Brain pericyte (primary cell): ENCODE data around the gene CD40.

Source experiments
- DNase-seq: peaks from one replicate; pipeline ENCODE4 v3.0.0-alpha.2; 2012; ENCODE audit warnings: low read depth, low spot score

The CD40 gene

DNA sequence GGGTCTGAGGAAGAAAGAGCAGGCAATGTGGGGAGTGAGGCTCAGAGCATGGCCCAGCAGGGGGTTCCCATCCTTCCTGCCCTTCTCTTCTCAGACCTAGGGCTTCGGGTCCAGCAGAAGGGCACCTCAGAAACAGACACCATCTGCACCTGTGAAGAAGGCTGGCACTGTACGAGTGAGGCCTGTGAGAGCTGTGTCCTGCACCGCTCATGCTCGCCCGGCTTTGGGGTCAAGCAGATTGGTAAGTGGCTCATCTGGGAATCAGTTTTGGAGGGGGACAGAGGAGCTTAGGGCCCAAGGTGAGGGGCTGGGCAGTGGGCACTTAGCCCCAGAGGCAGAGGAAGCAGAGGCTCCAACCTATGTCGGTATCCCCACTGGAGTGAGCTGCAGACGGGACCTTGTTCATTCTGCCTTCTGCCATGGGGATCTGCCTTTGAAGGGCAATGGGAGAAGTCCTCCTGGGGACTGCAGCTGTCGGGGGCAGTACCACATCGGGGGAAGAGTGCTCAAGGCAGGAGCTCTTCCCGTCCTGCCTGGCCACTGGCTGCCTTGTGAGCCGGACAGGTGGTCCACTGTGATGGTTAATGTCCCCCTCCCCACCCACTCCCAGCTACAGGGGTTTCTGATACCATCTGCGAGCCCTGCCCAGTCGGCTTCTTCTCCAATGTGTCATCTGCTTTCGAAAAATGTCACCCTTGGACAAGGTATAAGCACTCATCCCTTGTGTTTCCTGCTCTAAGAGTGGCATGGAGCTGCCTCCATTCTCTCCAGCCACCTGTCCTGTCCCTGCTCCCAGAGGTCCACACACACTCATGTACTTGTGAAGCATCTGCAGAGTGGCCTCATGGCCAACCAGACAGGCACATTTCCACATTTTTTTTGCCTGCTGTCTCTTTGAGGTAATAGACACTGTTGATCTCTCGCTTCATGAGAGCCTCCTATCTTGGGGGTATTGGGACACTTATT, 4.7 kb downstream of the CD40 start:
- no peak for DNase-seq

DNA sequence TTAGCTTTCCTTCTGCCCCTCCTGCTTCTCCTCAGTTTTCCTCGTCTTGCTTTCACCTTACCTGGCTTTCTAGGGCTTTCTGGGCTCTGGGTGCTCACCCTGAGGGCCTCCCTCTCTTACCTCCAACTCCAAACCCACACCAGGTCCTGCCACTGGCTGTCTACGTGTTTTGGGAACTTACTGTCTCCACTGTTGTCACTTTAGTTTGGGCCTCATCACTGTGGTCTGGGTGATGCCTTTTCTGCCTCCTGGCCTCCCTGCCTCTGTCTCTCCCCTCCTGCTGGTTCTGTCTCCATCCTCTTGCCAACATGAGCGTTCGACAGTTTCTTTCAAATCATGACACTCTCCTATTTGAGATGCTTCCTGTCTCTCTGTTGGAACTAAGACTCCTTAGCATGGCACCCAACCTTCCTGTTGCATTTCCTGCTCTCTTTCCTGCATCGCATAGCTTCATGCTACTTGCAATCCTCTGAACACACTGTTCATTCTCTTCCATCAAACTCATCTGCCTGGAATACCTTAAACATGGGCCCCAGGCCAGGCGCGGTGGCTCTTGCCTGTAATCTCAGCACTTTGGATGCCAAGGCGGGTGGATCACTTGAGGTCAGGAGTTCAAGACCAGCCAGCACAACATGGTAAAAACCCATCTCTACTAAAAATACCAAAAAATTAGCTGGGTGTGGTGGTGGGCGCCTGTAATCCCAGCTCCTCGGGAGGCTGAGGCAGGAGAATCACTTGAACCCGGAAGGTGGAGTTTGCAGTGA, 5.5 kb downstream of the CD40 start:
- DNase-seq: no peak

DNA sequence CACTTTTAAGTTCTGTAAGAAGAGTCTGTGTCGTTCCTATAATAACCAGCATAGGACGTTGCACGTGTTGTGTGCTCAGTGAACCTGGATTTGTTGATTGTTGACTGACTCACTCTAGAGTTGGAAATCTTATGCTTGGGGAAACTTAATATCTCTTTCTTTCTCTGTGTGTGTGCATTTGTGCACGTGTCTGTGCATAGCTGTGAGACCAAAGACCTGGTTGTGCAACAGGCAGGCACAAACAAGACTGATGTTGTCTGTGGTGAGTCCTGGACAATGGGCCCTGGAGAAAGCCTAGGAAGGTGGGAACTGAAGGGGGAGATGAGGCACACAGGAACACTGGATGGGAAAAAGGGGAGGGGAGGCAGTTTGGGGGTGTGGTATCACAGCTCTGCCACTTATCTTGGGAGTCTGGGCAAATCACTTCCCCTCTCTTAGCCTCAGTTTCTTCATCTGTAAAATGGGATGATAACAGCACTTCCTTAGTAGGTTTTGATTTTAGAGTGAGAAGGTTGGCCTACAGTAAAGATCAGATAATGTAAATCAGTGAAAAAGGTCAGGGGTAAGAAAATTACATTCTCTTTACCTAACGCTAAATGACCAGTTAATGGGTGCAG, 8.4 kb downstream of the CD40 start:
- DNase-seq: no peak

DNA sequence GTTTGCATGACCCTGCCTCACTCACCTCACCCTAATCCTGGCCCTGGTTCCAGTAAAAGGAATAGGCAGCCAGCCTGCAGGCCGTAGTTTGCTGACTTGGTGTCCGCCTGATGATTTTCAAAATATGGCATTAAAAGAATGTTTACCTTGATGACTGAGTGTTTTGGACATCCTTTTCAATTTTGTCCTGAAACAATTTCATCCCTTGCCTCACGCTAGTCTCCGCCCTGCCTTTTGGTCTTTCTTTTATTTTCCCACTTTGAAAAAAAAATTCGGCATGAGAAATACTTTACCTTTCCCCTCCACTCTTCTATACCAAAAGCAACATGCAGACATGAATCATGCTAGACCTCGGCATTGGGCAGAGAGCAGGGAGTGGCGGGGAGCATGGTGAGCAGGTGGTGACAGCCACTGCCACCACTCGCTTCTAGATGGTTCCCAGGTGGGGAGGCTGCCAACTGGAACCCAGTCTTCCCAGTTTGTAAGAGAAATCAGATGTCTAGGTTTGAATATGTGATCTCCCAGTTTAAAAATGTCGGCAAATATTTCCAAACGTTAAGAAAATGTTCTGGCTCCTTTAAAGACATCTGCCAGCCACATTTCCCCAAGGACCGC, 9.4 kb downstream of the CD40 start:
- DNase-seq: no peak

DNA sequence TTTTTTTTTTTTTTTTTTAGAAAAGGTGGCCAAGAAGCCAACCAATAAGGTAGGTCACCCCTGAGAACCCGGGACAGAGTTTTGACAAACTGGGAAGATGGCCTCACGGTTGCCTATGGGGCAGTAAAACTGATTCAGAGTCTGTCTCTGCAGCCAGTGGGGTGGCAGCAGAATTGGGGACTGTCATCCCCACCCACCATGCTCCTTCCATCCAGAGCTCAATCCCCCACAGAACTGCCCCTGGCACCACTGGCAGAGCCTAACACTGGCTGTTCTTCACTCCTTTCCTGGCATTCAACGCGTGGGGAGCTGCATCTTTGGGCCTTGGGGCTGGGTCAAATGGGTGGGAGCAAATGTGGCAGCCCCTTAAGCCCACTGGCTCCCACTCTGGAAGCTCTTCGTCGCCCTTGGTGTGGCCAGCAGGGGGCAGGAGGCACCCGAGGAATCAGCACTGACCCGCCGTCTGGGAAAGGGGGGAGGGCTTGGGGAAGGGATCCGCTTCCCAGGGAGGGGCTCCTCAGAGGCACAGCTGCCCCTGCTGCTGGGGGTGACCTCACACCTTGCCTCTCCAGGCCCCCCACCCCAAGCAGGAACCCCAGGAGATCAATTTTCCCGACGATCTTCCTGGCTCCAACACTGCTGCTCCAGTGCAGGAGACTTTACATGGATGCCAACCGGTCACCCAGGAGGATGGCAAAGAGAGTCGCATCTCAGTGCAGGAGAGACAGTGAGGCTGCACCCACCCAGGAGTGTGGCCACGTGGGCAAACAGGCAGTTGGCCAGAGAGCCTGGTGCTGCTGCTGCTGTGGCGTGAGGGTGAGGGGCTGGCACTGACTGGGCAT, 10.4 kb downstream of the CD40 start:
- DNase-seq: no peak

DNA sequence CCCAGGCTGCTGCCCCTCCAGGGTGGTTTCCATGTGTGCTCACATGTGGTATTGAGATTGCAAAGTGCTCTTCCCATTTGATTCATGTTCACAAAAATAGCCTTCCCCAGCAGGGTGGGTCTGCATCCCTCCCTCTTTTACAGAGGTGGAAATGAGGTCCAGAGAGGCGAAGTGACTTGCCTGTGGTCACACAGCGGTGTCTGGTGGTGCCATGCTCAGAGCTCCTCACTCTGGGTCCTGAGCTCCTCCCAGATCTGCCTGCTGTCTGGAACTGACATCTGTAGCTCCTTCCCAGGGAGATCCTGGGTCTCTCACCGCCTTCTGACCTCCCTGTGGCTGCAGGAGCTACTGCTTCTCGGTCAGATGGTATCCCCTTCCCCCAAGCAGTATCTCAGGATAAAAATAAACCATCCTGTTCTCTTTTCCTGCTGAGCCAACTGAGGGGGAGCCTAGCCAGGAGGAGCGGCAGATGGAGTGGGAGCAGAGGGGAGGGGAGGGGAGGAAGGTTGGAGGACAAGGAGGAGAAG, 11.9 kb downstream of the CD40 start:
- no peak for DNase-seq

DNA sequence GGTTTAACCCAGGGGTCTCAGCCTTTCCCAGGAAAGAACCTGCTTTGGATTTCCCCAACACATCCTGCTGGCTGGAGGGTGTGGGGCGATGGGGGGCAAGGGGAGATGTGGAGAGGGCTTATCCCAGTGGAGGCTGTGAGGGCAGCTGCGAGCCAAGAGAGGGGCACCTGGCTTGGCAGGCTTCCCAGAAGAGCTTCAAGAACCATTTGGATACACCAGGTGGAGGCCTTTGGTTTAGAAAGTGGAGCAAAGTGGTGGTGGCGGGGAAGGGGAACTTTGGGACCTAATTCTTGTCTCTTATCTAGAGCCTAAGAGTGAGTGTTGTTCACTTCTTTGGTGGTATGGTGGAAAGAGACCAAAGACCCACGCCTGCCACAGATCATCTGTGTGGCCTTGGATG, 12.4 kb downstream of the CD40 start:
- DNase-seq: no peak

DNA sequence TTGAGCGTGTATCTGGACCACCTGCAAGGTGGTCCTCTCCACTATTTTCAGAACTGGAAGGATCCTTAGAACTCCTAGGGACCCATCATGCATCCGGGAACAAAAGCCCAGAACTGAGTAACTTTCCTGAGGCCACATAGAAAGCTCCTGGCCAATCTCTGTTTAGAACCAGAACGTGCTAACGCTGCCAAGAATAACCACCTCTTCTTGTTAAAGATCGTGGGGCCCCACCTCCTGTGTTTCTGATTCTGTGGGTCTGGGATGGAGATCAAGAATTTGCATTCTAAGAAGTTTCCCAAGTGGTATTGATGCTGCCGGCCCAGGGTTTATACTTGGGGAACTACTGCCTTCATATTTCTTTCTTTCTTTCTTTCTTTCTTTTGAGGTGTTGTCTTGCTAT, 13.3 kb downstream of the CD40 start:
- DNase-seq: no peak

DNA sequence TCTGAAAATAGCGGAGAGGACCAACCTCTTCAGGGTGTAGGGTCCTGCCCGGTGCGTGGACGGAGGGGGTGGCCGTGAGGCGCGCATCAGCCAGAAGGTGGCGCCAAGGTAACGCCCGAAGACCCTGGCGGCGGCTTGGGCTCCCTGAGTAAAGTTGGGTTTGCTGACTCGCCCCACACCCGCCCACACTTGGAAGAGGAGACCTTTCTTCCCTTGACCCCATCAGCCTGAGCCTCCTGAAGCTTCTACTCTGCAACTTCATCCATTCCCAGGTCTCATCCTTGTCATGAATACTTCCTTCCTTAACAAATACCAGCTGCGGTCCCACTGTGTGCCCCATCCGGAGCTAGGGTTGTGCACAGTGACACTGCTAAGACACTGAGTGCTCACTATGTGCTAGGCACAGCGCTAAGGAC, 14.6 kb downstream of the CD40 start:
- DNase-seq: no peak

DNA sequence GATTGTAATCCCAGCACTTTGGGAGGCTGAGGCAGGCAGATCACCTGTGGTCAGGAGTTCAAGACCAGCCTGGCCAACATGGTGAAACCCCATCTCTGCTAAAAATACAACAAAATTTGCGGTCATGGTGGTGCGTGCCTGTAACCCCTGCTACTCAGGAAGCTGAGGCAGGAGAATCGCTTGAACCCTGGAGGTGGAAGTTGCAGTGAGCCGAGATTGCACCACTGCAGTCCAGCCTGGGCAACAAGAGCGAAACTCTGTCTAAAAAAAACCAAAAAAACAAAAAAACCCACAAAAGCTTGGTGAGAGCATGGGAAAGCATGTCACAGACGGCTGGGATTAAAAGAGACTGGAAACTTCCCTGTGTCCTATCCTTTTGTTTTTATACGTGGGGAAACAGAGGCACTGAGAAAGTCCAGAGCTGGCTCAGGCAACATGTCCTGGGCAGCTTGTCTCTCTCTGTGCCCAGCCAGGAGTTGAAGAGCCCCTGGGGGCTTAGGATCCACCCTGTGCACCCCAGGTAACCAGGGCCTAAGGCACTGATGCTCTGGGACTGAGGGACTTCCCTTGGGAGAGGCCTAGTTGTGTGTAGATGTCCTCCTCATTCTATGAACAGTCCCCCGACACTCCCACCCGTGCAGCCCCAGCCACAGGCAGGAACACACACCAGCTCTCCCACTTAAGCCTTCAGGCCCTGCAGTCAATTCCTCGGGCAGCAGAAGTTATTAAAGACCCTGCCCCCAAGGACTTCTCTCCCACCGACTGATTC, 16.0 kb downstream of the CD40 start:
- DNase-seq: no peak

DNA sequence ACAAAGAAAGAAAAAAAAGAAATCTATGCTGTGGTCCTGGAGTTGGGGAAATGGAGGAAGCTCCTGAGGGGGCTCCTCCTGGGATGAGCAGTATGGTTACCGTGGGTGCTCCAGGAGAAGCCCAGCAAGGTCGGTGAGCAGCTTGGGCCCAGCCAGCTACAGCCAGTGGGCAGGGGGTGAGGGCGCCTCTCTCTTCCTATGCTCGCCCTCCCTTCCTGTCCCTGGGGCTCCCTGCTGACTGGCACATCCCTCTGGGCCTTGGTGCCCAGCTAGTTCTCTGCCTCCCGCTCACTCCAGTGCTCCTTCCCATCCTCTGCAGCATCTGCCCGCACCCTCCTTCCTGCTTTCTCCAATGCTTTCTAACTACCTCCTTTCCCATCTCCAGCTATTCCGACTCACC, 16.6 kb downstream of the CD40 start:
- DNase-seq: no peak

DNA sequence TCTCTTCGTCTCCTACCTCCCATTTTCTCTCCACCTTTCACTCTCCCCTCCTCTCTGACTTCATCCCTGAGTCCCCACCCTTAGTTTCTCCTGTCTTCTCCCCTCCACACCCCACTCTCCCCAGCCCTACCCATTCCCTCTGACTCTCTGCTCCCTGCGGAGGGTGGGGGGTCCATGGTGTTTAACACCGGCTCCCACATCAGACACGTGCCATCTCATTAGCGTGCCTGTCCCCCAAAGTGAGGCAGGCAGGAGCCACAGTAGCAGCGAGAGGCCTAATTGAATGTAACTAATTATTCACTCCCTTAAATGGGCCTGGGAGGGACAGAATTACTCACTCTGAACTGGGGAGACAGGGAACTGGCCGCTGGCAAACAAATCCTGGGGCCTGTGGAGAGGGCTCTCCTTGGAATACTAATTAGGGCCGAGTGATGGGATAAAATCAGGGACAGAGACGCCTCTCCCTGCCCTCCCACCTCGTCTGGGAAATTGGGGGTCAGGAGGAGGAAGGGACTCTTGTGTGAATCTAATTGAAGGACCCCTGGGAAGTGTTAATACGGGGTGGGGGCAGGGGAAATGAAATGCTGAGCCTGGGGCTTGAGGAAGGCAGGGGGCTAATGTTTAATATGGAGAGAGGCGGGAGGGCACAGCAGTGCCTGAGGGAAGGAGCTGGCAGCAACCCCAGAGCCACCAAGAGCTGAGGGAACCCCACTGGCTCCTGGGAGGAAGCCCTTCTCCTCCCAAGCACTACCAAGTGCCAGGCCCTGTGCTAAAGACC, 17.9 kb downstream of the CD40 start:
- no peak for DNase-seq

DNA sequence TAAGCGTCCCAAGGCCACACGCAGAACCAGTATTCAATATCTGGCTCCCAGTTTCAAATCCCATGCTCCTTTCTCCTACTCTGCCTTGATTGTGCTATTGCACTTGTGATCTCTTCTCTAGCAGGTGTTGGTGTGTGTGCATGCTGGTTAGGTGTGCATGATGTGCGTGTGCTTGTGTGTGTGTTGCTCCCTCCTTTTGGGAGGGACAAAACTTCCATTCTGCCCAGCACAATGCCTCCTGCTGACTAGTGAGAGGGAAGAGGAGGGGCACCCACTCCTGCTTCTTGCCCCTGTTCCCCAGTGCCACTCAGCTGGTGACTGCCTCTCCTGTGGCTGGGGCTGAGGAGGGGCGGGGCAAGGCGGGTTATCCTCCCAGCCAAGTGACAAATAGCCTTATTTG, 19.7 kb downstream of the CD40 start:
- no peak for DNase-seq

DNA sequence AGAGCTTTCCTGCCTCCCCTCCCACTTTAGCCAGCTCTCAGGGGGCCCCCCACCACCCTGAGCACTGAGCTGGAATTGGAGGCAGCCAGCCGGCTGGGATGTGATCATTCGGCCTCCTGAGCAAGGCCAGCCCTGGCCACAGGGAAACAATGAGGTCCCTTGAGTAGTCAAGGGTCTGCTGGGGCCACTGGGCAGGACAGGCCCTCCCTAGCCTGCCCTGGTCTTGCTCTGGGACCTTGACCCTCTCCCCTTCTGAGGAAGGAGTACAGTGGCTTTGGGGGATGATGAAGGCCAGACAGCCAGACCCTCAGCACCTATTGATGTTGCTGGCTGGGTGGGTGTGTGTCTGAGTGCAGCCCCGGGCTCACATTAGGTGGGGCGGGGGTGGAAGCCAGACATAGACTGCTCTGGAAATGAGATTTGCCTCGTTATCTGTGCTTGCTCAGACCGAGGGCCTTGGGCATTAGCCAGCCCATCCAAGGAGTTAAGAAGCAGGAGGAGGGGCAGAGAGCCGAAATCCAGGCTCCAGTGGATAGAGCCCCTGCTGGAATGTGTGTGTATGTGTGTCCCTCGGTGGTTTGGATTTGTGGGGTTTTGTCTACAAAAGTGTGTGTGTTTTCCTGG, 21.3 kb downstream of the CD40 start:
- DNase-seq: no peak

DNA sequence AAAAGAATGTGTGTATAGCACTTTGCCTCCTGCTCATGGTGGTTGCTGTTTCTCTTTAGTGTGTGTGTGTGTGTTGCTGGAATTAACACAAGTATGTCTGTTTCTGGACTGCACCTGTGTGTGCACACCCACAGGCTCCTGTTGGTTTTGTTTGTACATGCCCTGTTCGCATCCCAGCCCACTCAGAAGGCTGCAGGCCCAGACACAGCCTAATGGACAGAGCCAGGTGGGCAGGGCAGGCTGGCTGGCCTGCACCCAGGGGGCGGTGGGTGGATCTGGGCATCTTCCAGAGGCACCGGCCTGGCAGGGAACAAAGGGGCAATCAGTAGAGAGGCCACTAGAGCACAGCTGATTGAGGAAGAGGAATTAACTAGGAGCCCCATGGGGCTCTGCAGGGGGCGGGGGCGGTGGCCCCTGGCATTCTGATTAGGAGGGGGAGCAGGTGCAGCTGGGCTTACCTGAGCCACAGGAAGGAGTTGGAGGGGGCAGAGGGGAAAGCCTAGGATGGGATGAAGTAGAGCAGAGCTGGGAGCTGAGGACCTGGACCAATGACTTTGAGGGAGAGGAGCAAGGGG, 21.9 kb downstream of the CD40 start:
- no peak for DNase-seq

DNA sequence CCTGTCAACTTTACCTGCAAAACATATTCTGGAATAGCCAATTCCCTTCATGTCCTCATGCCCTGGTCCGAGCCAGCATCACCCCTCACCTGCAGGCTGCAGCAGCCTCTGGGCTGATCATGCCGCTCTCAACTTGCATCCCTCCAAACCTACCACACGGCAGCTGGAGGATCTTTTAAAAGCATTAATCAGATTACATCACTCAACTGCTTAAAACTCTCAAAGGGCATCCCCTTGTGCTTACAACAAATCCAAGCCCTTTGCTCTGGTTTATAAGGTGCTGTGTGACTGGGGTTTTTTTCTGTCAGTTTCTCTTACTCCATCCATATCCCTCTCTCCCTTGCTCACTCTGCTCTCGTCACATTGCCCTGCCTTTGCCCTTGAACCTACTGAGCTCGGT, 24.0 kb downstream of the CD40 start:
- DNase-seq: no peak

DNA sequence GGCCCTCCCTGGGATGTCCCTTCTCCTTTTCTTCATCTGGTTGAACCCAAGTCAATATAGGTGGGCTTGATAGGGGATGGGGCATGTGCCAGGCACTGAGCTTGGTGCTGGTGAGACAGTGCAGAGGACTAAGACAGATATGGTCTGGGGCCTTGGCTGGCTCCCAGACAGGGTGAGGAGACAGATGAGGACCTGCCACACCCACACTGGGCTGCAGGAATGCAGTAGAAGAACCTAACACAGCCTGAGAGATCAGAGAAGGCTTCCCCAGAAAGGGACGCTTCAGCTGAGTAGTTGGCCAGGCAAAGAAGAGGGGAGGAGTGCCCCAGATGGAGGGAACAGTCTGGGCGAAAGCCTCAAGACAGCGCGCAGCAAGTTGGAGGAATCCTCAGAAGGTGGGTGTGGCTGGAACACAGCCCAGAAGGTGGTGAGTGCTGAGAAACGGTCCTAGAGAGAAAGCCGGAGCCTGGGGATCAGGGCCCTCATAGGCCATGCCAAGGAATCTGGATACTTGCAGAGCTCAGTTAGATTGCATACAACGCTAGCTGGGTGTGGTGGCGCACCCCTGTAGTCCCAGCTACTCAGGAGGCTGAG, 26.4 kb downstream of the CD40 start:
- DNase-seq: no peak

DNA sequence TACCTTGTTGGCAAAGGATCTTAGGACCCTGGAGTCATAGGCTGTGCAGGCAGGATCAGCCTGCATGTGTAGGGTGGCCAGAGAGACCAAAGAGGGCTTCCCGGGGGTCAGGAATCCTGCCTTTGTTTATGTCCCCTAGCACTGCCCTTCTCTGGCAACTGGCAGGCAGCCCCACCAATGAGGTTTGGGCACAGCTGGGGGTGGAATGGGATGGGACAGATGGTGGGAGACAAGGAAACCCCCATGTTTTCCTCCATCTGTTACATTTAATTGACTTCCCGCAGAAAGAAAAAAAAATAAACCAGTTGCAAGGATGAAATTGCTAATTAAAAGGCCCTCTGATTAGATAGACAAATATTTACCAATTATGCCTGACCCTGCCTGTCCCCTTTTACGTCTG, 27.6 kb downstream of the CD40 start:
- no peak for DNase-seq
